GM18868 (cell line): ENCODE results near the gene N4BP2L2.
A peak's percentile ranks its signal among the peaks of the same experiment; 100 is the strongest.

Source experiments
- ATAC-seq: cut with Tn5 transposase; IDR thresholded peaks from one replicate; pipeline ENCODE4 v1.9.1; 2021; ENCODE audit warnings: mild to moderate bottlenecking, moderate library complexity; ENCODE audit not compliant: unreplicated experiment

Gene N4BP2L2

GRCh38 chr13:32384702-32385101 lies 153.9 kb downstream of the N4BP2L2 start:
- ATAC-seq: peak; percentile 49

DNA sequence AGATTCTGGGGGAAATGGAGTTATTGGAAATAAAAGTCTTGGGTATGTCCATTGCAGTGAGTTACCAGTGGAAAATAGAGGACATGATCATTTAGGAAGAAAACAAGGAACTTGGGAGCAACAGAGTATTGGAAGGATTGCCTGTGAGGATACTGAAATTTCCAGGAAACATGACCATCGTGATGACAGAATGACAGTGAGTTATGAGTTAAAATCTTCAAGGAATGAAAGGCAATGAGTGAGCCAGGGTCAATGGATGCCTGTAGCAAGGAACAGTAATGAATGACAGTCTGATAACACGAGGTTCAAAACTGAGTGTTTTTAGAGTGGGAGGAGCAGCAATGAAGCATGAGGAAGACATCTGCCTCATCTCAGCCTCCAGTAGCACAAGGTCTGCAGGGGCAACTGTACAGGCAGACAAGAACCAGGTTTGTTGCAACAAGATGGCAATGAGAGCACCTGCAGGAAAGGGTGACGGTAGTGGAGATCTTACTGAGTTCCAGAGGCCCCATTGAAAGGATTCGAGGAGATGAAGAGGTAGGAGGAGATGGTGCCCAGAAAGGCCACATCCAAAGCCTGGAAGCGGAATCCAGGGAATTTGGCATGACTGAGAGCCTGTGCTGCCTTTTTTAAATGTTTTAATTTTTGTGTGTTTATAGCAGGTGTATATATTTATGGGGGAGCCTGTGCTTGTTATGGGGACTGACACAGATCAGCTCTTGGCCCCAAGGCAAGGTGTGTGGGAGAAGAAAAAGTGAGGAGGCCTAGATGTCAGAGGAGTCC lies 154.6 kb downstream of the N4BP2L2 start:
- no peak for ATAC-seq
